Suprapubic skin (tissue), 4 donors: ENCODE measurements around the gene TUBA4B. TPM values are rescaled to one million over a fixed set of nuclear protein-coding genes. Genes with fewer than 3 reads are reported as not detected.

Experiments used
- DNase-seq, 2 donors: peaks; one replicate each; pipeline ENCODE4 v3.0.0-alpha.2; 2019; ENCODE audit warnings: low spot score in 2 of 2
- H3K27ac ChIP-seq: fragments of 200-600 bp; sonication (generic); one replicate; pipeline ENCODE4 v1.5.1; 2019
- H3K27me3 ChIP-seq: fragments of 200-600 bp; sonication (generic); one replicate; pipeline ENCODE4 v1.5.1; 2019
- H3K36me3 ChIP-seq: fragments of 200-600 bp; sonication (generic); one replicate; pipeline ENCODE4 v1.5.1; 2019
- H3K4me1 ChIP-seq: fragments of 200-600 bp; sonication (generic); one replicate; pipeline ENCODE4 v1.5.1; 2019
- H3K4me3 ChIP-seq: fragments of 200-600 bp; sonication (generic); one replicate; pipeline ENCODE4 v1.5.1; 2019; ENCODE audit warnings: mild to moderate bottlenecking
- H3K9me3 ChIP-seq: fragments of 200-600 bp; sonication (generic); one replicate; pipeline ENCODE4 v1.5.1; 2019
- EP300 ChIP-seq: sonication (generic); formaldehyde crosslinking; IDR thresholded peaks from one replicate; pipeline ENCODE4 v1.6.1; 2017; ENCODE audit warnings: antibody characterized with exemption
- POLR2A ChIP-seq, 2 donors: fragments of 450-650 bp; IDR thresholded peaks; one replicate each; pipeline ENCODE4 v1.6.1; 2017; ENCODE audit warnings: antibody characterized with exemption in 2 of 2, mild to moderate bottlenecking in 2 of 2, moderate library complexity in 2 of 2
- POLR2AphosphoS5 ChIP-seq, 3 donors: sonication (generic); formaldehyde crosslinking; IDR thresholded peaks; one replicate each; pipeline ENCODE4 v1.6.1; 2017; ENCODE audit warnings: antibody characterized with exemption in 3 of 3
- WGBS: methylation state at CpG from one replicate; pipeline ENCODE4 v1.1.5; 2018; 5-methylcytosine and 5-hydroxymethylcytosine counted together
- total RNA-seq, 4 donors: library from RNA; depleted of rRNA; stranded (reverse); fragments of >200 nt; gene quantifications; one replicate each; pipeline ENCODE4 v1.1.0, GENCODE V29; 2016
- TF ChIP-seq, protein P1 (sequence below), 2 donors: fragments of 200-600 bp in 1 of 2; fragments of 450-650 bp in 1 of 2; sonication (generic) in 1 of 2; IDR thresholded peaks; one replicate each; pipeline ENCODE4 v1.5.1; 2016 to 2019; ENCODE audit warnings: antibody characterized with exemption in 2 of 2, mild to moderate bottlenecking in 1 of 2, moderate library complexity in 1 of 2

TUBA4B gene
- not detected for total RNA-seq

GRCh38 chr2:219252900-219253752 lies at the start of gene TUBA4B:
TUBA4B (plus strand) TSS chr2:219253243; CDS start chr2:219253408, 165 bp downstream.
- peak within 1 kb of the TSS; percentile 83 for H3K27ac ChIP-seq
- 0% methylated on average over 21 of the region's 49 CpGs for WGBS
- no peaks in the 10 kb centered on the region for H3K27me3 ChIP-seq
- DNase-seq: no peak
- H3K9me3 ChIP-seq: no peaks in the 10 kb centered on the region
- peaks cover 13% of the 10 kb centered on the region for H3K36me3 ChIP-seq
- no peak for TF ChIP-seq POLR2A (IDR thresholded peaks at IDR 0.05)
- TF ChIP-seq, protein P1, sequence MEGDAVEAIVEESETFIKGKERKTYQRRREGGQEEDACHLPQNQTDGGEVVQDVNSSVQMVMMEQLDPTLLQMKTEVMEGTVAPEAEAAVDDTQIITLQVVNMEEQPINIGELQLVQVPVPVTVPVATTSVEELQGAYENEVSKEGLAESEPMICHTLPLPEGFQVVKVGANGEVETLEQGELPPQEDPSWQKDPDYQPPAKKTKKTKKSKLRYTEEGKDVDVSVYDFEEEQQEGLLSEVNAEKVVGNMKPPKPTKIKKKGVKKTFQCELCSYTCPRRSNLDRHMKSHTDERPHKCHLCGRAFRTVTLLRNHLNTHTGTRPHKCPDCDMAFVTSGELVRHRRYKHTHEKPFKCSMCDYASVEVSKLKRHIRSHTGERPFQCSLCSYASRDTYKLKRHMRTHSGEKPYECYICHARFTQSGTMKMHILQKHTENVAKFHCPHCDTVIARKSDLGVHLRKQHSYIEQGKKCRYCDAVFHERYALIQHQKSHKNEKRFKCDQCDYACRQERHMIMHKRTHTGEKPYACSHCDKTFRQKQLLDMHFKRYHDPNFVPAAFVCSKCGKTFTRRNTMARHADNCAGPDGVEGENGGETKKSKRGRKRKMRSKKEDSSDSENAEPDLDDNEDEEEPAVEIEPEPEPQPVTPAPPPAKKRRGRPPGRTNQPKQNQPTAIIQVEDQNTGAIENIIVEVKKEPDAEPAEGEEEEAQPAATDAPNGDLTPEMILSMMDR (IDR thresholded peaks at IDR 0.05): no peak
- no peak for TF ChIP-seq EP300
- no peak for TF ChIP-seq POLR2AphosphoS5 (IDR thresholded peaks at IDR 0.05)
- H3K4me1 ChIP-seq: peaks cover 68% of the 10 kb centered on the region
- peak within 1 kb of the TSS; percentile 66 for H3K4me3 ChIP-seq

DNA sequence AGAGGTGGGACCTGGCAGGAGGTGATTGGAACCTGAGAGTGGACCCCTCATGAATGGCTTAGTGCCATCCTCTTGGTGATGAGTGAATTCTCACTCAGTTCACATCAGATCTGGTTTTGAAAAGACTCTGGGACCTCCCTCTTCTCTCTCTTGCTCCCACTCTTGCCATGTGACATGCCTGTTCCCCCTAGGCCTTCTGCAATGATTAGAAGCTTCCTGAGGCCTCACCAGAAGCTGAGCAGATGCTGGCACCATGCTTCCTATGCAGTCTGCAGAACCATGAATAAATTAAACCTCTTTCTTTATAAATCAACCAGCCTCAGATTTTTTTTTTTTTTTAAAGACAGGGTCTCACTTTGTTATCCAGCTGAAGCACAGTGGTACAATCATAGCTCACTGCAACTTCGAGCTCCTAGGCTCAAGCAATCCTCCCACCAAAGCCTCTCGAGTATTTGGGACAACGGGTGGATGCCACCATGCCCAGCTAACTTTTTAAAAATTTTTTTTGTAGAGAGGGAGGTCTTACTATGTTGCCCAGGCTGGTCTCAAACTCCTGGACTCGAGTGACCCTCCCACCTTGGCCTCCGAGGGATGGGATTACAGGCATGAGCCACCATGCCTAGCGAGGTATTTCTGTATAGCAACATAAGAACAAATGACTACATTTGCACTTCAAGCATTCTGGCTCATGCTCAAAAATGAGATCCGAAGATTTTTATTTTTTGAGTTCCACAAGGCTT lies 48.4 kb upstream of the TUBA4B start:
- 85% methylated on average over 7 of the region's 7 CpGs for WGBS
- Histone ChIP-seq H3K9me3 (no peaks in the 10 kb centered on the region), H3K4me1 (peaks cover 26% of the 10 kb centered on the region), H3K27ac (no peak overlapping the region), H3K36me3 (peaks cover 15% of the 10 kb centered on the region), H3K27me3 (no peaks in the 10 kb centered on the region), H3K4me3 (no peak overlapping the region)
- DNase-seq: peak in 1 of 2 donors; percentile 22
- TF ChIP-seq EP300: no peak
- no peak for TF ChIP-seq POLR2A (IDR thresholded peaks at IDR 0.05)
- TF ChIP-seq POLR2AphosphoS5 (IDR thresholded peaks at IDR 0.05): no peak

DNA sequence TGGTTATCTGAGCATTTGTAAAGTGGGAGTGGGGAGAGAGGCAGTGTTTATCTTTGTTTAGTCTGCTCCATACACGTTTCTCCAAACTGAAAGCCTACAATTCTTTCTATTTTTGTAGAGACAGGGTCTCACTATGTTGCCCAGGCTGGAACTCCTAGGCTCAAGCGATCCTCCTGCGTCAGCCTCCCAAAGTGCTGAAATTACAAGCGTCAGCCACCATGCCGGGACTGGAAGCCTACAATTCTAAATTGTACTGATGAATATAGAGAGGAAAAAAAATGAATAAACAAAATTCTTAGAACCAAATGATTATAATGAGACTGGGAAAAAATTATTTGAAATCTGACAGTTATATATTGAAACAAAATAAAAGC lies 47.9 kb upstream of the TUBA4B start:
- Histone ChIP-seq H3K27me3 (no peaks in the 10 kb centered on the region), H3K27ac (no peak overlapping the region), H3K36me3 (peaks cover 21% of the 10 kb centered on the region), H3K9me3 (no peaks in the 10 kb centered on the region), H3K4me1 (peaks cover 26% of the 10 kb centered on the region), H3K4me3 (no peak overlapping the region)
- TF ChIP-seq EP300 (no peak), POLR2A (IDR thresholded peaks at IDR 0.05) (no peak), POLR2AphosphoS5 (IDR thresholded peaks at IDR 0.05) (no peak)
- TF ChIP-seq, protein P1 (IDR thresholded peaks at IDR 0.05): no peak
- WGBS: 80% methylated on average over 5 of the region's 5 CpGs
- peak in 1 of 2 donors; percentile 17 for DNase-seq

DNA sequence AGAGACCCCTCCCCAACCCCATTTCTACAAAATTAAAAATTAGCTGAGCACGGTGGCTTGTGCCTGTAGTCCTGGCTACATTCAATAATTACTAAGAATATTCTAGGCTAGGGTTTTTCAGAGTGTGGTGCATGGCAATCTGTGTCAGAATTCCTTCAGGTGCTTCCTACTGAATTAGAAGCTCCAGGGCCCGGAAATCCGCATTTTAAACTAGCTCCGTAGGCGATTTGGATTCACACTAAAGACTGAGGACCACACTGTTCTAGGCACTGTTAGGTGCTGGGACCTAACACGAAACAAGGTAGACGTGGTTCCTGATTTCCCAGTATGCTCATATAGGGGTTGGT lies 47.1 kb upstream of the TUBA4B start:
- Histone ChIP-seq H3K36me3 (peaks cover 29% of the 10 kb centered on the region), H3K4me3 (peak overlapping the region; percentile 88), H3K4me1 (peaks cover 26% of the 10 kb centered on the region), H3K27ac (peak overlapping the region; percentile 94), H3K27me3 (no peaks in the 10 kb centered on the region), H3K9me3 (no peaks in the 10 kb centered on the region)
- peak in 1 of 2 donors; percentile 46 for DNase-seq
- TF ChIP-seq POLR2AphosphoS5 (IDR thresholded peaks at IDR 0.05) (no peak), POLR2A (IDR thresholded peaks at IDR 0.05) (no peak), EP300 (no peak)
- TF ChIP-seq, protein P1 (IDR thresholded peaks at IDR 0.05): no peak
- WGBS: 15% methylated on average over 7 of the region's 7 CpGs

DNA sequence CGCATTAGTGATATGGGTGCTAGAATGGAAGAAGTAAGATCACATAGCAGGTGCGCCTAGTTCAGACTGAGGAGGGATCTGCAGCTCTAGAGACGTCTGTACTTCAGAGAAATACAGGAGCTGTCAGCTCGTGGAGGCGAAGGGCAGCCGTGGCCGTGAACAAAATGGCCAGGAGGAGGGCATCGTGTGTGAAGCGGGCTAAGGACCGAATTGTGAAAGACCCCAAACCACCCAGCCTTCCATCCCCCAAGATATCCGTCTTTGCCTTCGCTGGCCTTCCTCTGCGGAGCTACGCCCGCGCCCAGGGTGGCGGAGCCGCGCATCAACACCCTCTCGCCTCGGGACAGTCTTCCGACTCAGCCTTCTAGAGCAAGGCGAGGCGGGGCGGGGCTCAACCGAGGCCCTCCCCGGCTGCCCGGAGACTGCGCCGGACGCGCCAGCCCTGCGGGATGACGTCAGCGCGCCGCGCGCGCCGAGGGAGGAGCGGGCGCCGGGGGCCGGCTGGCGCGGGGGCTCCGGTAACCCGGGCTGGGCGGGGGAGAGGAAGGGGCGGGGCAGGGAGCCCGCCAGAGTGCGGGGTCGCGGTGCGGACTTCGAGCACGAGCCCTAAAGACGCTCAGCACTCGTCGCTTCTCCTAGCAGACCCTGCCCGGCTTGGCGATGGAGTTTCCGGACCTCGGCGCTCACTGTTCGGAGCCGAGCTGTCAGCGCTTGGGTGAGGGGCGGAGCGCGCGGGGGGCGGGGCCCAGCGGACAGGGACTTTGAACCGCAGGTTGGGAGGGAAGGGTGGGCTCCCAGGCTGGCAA lies 46.5 kb upstream of the TUBA4B start, which contains the start of gene ZFAND2B:
Gene ZFAND2B (plus strand): TSS at position 455 of the 806 bp plus-strand sequence. CDS start 206 bp downstream, at position 661.
- Histone ChIP-seq H3K27ac (peak within 1 kb of the TSS; percentile 94), H3K36me3 (peaks cover 32% of the 10 kb centered on the region), H3K4me1 (peaks cover 26% of the 10 kb centered on the region), H3K4me3 (peak within 1 kb of the TSS; percentile 88), H3K9me3 (no peaks in the 10 kb centered on the region), H3K27me3 (no peaks in the 10 kb centered on the region)
- 0% methylated on average over 17 of the region's 76 CpGs for WGBS
- DNase-seq: peak; percentile 96 to 97
- TF ChIP-seq, protein P1 (IDR thresholded peaks at IDR 0.05): no peak
- peak in 2 of 3 donors; percentile 78 to 84 for TF ChIP-seq POLR2AphosphoS5 (IDR thresholded peaks at IDR 0.05)
- no peak for TF ChIP-seq EP300
- TF ChIP-seq POLR2A (IDR thresholded peaks at IDR 0.05): peak in 1 of 2 donors; percentile 65
